ENCODE measurements around the gene IKZF5. TPM values are rescaled to one million over a fixed set of nuclear protein-coding genes. Genes with fewer than 3 reads are reported as not detected.

Gene IKZF5
- total RNA-seq, 2 donors from 2014 or later: 35.7 to 56.1 TPM

DNA sequence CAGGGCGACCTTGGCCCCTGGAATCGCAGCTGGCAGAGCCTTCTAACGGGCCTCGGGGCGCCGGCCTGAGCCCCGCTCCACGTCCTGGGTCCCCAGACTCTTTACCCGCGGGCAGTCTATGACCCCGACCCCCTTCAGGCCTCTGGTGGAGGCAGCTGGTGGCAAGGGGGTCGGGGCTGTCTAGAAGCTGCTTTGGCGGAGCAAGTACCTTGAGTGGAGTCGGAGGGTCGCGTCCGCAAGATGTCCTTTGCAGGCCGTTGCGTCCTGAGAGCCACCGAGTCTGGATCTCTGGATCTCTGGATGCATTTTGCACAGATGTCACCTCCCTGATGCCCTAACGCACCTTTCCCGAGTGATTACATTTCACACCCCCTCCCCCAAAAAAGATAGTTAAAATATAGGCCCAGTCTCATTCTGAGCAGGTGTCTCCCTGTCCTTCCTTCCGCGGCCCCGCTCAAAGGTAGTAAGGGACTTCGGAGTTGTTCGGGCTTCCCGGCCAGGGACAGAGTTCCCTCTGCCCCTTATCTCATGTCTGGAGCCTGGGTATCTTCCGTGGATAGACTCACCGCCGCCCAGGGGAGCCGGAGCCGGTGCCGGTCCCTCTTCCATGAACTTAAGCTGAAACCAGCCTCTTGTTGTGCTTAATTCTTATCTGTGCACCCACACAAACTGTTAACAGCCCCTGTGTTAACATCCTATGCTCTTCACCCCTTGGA is 668 bp upstream of the IKZF5 start:
- Mint-ChIP-seq H3K27me3 (no peaks in the 10 kb centered on the region), H3K27ac (peak overlapping the region; percentile 99), H3K4me3 (peak overlapping the region; percentile 100), H3K36me3 (ENCODE audit: low read depth) (peaks cover 3% of the 10 kb centered on the region), H3K4me1 (peaks cover 40% of the 10 kb centered on the region)
- DNase-seq: peak in 1 of 3 donors; percentile 10
- no peak for ATAC-seq
- H3K9me3 ChIP-seq (ENCODE audit: control insufficient read depth, low read length, poor library complexity, severe bottlenecking): no peaks in the 10 kb centered on the region

DNA sequence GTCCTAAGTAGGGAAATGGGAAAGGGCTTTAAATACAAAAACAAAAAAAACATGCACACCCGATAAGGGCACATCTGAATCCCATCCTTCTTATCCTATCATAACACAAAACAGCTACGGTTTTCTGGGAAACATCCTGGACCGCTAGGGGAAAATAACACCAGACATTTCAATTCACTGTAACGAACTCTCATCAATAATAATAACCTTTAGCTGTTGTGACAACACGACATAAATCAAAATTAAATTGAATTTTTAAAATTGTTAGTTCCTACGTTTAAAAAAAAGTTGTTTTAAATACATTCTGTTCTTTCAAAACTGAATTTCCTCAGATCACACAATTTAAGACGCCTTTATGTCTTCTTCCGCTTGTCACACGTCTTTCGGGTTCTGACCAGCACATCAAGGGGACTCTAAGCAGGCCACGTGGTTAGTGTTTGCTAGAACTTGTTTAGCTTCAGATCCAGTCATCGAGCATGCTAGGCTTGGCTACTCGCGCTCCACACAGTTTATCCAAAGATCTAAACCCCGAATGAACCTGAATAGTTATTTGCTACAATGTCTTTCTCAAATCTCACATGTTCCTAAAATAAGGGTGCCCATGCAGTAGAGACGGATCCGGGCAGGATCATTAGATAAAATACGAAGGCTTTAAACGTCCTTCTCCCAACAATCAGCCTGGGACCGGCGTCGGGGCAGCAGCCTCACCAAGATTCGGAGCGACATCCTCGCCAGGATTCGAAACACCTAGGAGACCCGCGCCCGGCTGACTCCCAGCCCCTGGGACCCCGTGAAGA is 839 bp downstream of the IKZF5 start:
- H3K27me3 Mint-ChIP-seq: no peaks in the 10 kb centered on the region
- H3K27ac Mint-ChIP-seq: peak overlapping the region; percentile 99
- H3K36me3 Mint-ChIP-seq (ENCODE audit: low read depth): peaks cover 3% of the 10 kb centered on the region
- ATAC-seq (peak; percentile 22), DNase-seq (peak in 2 of 3 donors; percentile 9 to 13)
- H3K4me1 Mint-ChIP-seq: peaks cover 42% of the 10 kb centered on the region
- peak overlapping the region; percentile 100 for H3K4me3 Mint-ChIP-seq
- no peaks in the 10 kb centered on the region for H3K9me3 ChIP-seq (ENCODE audit: control insufficient read depth, low read length, poor library complexity, severe bottlenecking)

DNA sequence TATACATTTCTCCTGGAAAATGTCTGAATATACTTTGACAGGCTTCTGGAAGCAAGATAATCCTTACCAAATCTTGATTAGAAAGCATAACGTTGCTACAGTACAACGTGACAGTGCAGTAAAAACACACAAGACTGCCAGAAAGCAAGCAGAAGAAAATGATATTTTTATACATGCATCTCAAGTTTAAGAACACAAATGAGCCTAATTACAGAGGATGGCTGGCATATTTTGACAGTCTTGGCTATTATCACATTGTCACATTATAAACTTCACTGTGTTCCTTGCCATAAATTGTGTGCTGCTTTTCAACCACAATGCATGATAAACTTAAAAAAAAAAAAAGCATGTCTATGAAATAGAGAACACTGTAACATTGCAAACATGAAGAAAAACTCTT is 4.3 kb downstream of the IKZF5 start:
- peak overlapping the region; percentile 11 for H3K27ac Mint-ChIP-seq
- no peaks in the 10 kb centered on the region for H3K9me3 ChIP-seq (ENCODE audit: control insufficient read depth, low read length, poor library complexity, severe bottlenecking)
- H3K4me1 Mint-ChIP-seq: peaks cover 49% of the 10 kb centered on the region
- no peak overlapping the region for H3K4me3 Mint-ChIP-seq
- ATAC-seq (no peak), DNase-seq (no peak)
- H3K36me3 Mint-ChIP-seq (ENCODE audit: low read depth): peaks cover 3% of the 10 kb centered on the region
- H3K27me3 Mint-ChIP-seq: no peaks in the 10 kb centered on the region

DNA sequence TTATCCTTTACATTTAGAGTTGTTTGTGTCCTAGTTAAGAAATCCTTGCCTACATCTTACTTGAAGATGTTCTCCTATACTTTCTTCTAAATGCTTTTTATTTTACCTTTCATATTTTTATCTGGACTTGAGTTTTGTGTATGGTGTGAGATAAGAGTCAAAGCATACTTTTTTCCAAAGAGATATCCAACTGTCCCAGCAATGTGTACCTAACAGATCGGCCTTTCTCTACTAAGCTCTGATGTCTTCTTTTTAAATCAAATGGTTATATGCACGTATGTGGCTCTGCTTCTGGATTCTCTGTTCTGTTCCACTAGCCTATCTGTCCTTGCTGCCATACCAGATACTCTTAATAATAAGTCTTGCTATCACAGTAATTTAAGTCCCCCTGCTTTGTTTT is 7.2 kb downstream of the IKZF5 start:
- H3K9me3 ChIP-seq (ENCODE audit: control insufficient read depth, low read length, poor library complexity, severe bottlenecking): no peaks in the 10 kb centered on the region
- peaks cover 41% of the 10 kb centered on the region for H3K4me1 Mint-ChIP-seq
- DNase-seq (no peak), ATAC-seq (no peak)
- peak overlapping the region; percentile 93 for H3K27ac Mint-ChIP-seq
- H3K36me3 Mint-ChIP-seq (ENCODE audit: low read depth): no peaks in the 10 kb centered on the region
- no peaks in the 10 kb centered on the region for H3K27me3 Mint-ChIP-seq
- H3K4me3 Mint-ChIP-seq: no peak overlapping the region

DNA sequence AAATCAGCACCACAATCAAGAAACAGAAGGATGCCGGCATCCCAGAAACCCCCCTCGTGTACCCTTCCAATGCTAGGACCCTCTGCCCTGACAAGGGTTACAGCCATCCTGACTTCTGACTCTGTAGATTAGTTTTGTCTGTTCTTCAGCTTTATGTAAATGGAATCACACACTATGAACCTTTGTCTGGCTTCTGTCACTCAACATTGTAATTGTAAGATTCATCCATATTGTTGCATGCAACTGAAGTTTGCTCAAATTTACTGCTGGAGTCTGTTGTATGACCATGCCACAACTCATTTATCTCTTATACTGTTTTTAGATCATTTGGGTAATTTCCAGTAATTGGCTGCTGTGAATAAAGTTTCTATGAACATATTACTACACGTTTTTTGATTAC is 8.4 kb downstream of the IKZF5 start:
- Mint-ChIP-seq H3K4me1 (peaks cover 35% of the 10 kb centered on the region), H3K4me3 (peak overlapping the region; percentile 49), H3K27ac (peak overlapping the region; percentile 93), H3K27me3 (no peaks in the 10 kb centered on the region), H3K36me3 (ENCODE audit: low read depth) (peaks cover 2% of the 10 kb centered on the region)
- H3K9me3 ChIP-seq (ENCODE audit: control insufficient read depth, low read length, poor library complexity, severe bottlenecking): no peaks in the 10 kb centered on the region
- ATAC-seq (peak; percentile 16), DNase-seq (no peak)

DNA sequence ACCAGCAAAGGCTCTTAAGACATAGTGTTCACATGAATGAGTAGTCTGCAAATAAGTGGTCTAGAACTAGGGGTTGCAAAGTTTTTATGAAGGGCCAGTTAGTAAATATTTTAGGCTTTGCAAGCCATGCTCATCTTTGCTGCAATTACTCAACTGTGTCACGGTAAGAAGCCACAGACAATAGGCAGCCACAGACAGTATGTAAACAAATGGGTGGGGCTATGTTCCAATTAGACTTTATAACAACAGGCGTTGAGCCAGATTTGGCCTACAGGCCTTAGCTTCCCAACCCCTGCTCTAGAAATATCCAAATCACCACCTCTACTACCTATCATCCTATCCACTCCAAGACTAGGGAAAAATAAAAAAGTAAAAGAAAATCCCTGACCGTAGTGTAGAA is 9.2 kb downstream of the IKZF5 start:
- no peak for DNase-seq
- peak; percentile 53 for ATAC-seq
- Mint-ChIP-seq H3K4me1 (peaks cover 35% of the 10 kb centered on the region), H3K36me3 (ENCODE audit: low read depth) (peaks cover 2% of the 10 kb centered on the region), H3K27ac (peak overlapping the region; percentile 93), H3K27me3 (no peaks in the 10 kb centered on the region), H3K4me3 (no peak overlapping the region)
- no peaks in the 10 kb centered on the region for H3K9me3 ChIP-seq (ENCODE audit: control insufficient read depth, low read length, poor library complexity, severe bottlenecking)

DNA sequence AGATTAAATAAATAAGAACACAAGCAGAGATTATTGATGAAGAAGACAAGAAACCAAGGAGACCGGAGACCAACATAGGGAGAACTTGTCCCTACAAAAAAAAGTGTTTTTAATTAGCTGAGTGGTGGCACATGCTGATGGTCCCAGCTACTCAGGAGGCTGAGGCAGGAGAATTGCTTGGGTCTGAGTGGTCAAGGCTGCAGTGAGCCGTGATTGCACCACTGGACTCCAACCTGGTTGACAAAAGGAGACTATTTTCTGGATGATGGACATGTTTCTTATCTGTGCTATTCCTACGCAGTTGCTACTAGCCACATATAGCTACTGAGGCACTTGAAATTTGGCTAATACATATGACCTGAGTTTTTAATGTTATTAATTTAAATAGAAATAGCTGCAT is 9.7 kb downstream of the IKZF5 start:
- no peak overlapping the region for H3K4me3 Mint-ChIP-seq
- peaks cover 2% of the 10 kb centered on the region for H3K36me3 Mint-ChIP-seq (ENCODE audit: low read depth)
- H3K27ac Mint-ChIP-seq: peak overlapping the region; percentile 93
- DNase-seq (no peak), ATAC-seq (no peak)
- H3K4me1 Mint-ChIP-seq: peaks cover 35% of the 10 kb centered on the region
- H3K27me3 Mint-ChIP-seq: no peaks in the 10 kb centered on the region
- H3K9me3 ChIP-seq (ENCODE audit: control insufficient read depth, low read length, poor library complexity, severe bottlenecking): no peaks in the 10 kb centered on the region

DNA sequence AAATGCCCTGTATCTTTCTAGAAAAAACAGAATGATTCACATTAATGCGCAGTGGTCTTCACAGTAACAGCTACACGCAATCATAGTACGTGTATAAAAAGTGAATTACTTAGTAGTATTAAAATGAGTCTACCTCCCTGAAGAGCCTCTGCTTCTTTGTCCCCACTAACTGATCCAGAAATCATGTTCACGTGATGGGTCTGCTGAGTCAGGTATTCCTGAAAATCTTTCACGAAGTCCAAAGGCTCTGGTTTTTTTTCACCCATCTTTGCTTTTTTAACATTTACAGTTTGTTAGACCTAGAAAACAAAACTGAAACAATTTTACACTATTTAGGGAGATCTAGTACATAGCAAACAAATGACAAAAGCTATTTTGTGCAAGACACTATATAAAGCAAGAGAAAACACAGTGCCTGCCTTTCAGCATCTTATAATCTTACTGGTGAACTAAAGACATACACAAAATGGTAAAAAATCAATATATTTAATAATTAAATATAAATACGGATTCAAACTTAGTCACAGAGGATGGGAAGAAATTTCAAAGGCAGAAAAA is 10.2 kb downstream of the IKZF5 start:
- H3K27me3 Mint-ChIP-seq: no peaks in the 10 kb centered on the region
- DNase-seq: no peak
- no peak for ATAC-seq
- peaks cover 2% of the 10 kb centered on the region for H3K36me3 Mint-ChIP-seq (ENCODE audit: low read depth)
- no peaks in the 10 kb centered on the region for H3K9me3 ChIP-seq (ENCODE audit: control insufficient read depth, low read length, poor library complexity, severe bottlenecking)
- H3K4me1 Mint-ChIP-seq: peaks cover 31% of the 10 kb centered on the region
- H3K4me3 Mint-ChIP-seq: no peak overlapping the region
- peak overlapping the region; percentile 57 for H3K27ac Mint-ChIP-seq

DNA sequence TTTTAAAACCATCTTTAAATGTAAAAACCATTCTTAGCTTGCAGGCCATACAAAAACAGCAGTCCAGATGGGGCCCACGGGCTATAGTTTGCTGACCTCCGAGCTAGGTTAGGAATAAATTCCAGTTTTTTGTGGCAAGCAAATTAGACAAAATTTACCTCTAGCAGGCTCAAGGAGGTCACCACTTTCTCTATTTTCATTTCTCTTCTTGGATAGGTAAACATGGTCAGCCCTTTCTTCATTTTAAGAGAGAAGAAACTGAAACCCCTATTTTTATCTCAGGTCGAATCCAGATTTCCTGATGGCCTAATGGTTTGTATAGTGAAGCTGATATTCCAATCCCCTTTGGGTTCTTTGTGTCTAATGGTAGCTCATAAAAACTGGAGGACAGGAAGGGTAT is 10.7 kb downstream of the IKZF5 start:
- Mint-ChIP-seq H3K4me1 (peaks cover 31% of the 10 kb centered on the region), H3K27ac (peak overlapping the region; percentile 57), H3K27me3 (no peaks in the 10 kb centered on the region), H3K36me3 (ENCODE audit: low read depth) (peaks cover 2% of the 10 kb centered on the region), H3K4me3 (no peak overlapping the region)
- ATAC-seq: no peak
- no peaks in the 10 kb centered on the region for H3K9me3 ChIP-seq (ENCODE audit: control insufficient read depth, low read length, poor library complexity, severe bottlenecking)
- no peak for DNase-seq

DNA sequence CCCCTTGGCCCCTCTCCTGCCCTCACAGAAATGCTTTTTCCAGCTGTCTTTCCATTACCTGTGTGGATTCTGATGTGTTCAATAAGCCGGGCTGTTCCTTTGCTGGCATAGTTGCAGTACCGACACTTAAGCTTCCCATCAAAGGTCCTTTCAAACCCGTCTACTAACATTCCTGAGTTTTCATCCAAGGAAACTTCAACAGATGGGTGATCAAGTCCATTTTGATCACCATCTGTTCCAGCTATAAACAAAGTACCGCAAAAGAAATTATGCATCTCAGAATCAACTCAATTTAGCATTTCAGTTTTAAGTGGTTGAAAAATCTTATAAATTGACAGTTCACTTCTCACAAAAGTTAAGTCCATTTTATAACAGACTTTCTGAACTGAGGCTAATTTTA is 12.7 kb downstream of the IKZF5 start:
- peaks cover 2% of the 10 kb centered on the region for H3K36me3 Mint-ChIP-seq (ENCODE audit: low read depth)
- H3K27me3 Mint-ChIP-seq: no peaks in the 10 kb centered on the region
- H3K4me3 Mint-ChIP-seq: no peak overlapping the region
- H3K9me3 ChIP-seq (ENCODE audit: control insufficient read depth, low read length, poor library complexity, severe bottlenecking): no peaks in the 10 kb centered on the region
- no peak overlapping the region for H3K27ac Mint-ChIP-seq
- H3K4me1 Mint-ChIP-seq: peaks cover 21% of the 10 kb centered on the region
- no peak for ATAC-seq
- DNase-seq: no peak

DNA sequence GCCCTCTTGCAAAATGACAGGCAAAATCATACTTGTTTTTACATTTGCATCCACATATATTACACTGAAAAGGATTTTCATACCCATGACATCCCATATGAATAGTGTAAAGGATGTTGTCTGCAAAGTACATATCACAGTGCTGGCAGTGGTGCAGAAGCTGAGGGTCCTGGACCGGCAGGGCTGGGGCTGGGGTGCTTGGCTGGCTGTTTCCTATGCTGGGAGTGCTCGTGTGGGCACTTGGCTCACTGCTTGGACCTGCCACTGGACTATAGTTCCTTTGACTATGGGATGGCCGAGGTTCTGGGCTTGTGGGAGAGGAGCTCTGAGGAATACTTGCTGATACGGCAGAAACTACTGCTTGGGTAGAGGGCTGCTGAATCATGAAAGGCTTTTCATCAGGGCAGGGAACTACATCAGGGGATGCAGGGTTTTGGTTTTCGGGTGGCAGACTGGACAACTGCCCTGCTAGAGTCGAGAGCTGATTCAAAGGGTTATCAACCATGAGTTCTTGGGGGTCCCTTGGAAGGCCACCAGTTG is 14.7 kb downstream of the IKZF5 start:
- ATAC-seq (no peak), DNase-seq (no peak)
- peaks cover 10% of the 10 kb centered on the region for H3K4me1 Mint-ChIP-seq
- H3K27ac Mint-ChIP-seq: no peak overlapping the region
- H3K9me3 ChIP-seq (ENCODE audit: control insufficient read depth, low read length, poor library complexity, severe bottlenecking): no peaks in the 10 kb centered on the region
- no peak overlapping the region for H3K4me3 Mint-ChIP-seq
- H3K27me3 Mint-ChIP-seq: no peaks in the 10 kb centered on the region
- H3K36me3 Mint-ChIP-seq (ENCODE audit: low read depth): peaks cover 2% of the 10 kb centered on the region

DNA sequence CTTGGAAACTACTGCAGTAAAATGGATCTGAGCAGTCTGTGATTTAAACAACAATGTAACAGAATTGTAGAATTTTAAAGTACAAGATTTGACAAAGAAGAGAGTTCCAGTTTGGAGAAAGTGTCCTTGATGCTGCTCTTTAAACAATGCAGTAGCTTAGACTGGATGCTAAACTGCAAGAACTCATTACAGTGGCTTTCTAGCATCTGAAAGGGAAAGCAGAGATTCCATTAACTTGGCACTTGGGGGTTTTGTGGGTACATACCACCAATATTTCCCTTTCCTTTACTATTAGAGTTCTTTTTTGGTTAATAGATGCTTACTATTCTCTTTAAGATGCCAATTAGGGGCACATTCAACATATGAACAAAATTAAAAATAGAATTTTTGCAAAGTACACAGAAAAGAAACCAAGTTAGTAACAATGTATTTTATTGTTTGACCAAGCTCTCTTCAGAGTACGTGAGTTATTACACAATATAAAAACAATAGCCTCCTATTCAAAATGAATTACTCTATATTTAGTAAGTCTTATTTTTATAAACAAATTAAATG is 16.5 kb downstream of the IKZF5 start:
- H3K4me1 Mint-ChIP-seq: peaks cover 6% of the 10 kb centered on the region
- no peak overlapping the region for H3K27ac Mint-ChIP-seq
- ATAC-seq: no peak
- H3K36me3 Mint-ChIP-seq (ENCODE audit: low read depth): peaks cover 2% of the 10 kb centered on the region
- no peak overlapping the region for H3K4me3 Mint-ChIP-seq
- DNase-seq: no peak
- no peaks in the 10 kb centered on the region for H3K27me3 Mint-ChIP-seq
- H3K9me3 ChIP-seq (ENCODE audit: control insufficient read depth, low read length, poor library complexity, severe bottlenecking): no peaks in the 10 kb centered on the region

DNA sequence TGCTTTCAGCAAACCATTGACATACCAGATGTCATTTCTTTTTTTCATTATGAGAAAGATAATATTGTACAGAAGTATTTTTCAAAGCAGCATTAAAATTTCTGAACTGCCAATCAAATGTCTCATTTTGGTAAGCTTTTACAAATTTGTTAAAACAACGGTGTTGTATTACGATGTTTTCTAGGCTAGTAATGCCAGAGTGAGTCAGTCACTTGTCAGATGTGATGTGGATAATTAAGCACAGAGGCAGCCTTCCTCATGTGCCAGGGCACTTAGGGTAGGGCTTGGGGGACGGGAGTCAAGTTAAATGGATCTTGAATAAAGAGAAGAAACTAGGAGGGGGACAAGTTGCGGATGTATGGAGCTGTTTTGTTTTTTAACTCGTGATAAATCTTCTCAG is 18.3 kb downstream of the IKZF5 start:
- no peak overlapping the region for H3K27ac Mint-ChIP-seq
- no peaks in the 10 kb centered on the region for H3K9me3 ChIP-seq (ENCODE audit: control insufficient read depth, low read length, poor library complexity, severe bottlenecking)
- DNase-seq: no peak
- H3K27me3 Mint-ChIP-seq: no peaks in the 10 kb centered on the region
- H3K4me3 Mint-ChIP-seq: no peak overlapping the region
- no peak for ATAC-seq
- H3K36me3 Mint-ChIP-seq (ENCODE audit: low read depth): peaks cover 1% of the 10 kb centered on the region
- peaks cover 3% of the 10 kb centered on the region for H3K4me1 Mint-ChIP-seq

Data from T-helper 17 cell (primary cell).